Neutrophil (primary cell): ENCODE data around the gene RASSF8.

Source experiments
- H3K27ac ChIP-seq: fragments of 200-600 bp; sonication (generic); 2 replicates; pipeline ENCODE4 v1.5.1; 2016; ENCODE audit warnings: mild to moderate bottlenecking, moderate library complexity
- H3K27me3 ChIP-seq: fragments of 200-600 bp; sonication (generic); 2 replicates; pipeline ENCODE4 v1.6.0; 2016; ENCODE audit warnings: mild to moderate bottlenecking
- H3K36me3 ChIP-seq: fragments of 200-600 bp; sonication (generic); 2 replicates; pipeline ENCODE4 v1.5.1; 2017
- H3K4me1 ChIP-seq, 2 experiments: fragments of 200-600 bp in 1 of 2; sonication (generic) in 1 of 2; 1 replicate in 1 of 2; 2 replicates in 1 of 2; pipeline versions ENCODE4 v1.5.1 to v1.6.1; 2013 to 2016; ENCODE audit warnings: low read depth in 1 of 2, low read length in 1 of 2, mild to moderate bottlenecking in 1 of 2, moderate library complexity in 1 of 2; ENCODE audit not compliant: control insufficient read depth in 1 of 2, insufficient read depth in 1 of 2
- H3K4me3 ChIP-seq, 2 experiments: fragments of 200-600 bp in 1 of 2; sonication (generic) in 1 of 2; 1 replicate in 1 of 2; 2 replicates in 1 of 2; pipeline ENCODE4 v1.5.1; 2013 to 2016; ENCODE audit warnings: low read depth in 1 of 2, low read length in 1 of 2, mild to moderate bottlenecking in 1 of 2, moderate library complexity in 1 of 2
- H3K9me3 ChIP-seq: fragments of 200-600 bp; sonication (generic); 2 replicates; pipeline ENCODE4 v1.5.1; 2016
- CTCF ChIP-seq: fragments of 200-600 bp; sonication (generic); IDR thresholded peaks from 2 replicates; pipeline ENCODE4 v1.5.1; 2016; ENCODE audit warnings: antibody characterized with exemption

RASSF8 gene

GRCh38 chr12:26000898-26001297 lies 42.4 kb downstream of the RASSF8 start:
- Histone ChIP-seq H3K27ac (no peak overlapping the region), H3K4me1 (no peaks in the 10 kb centered on the region), H3K4me3 (no peak overlapping the region), H3K27me3 (no peaks in the 10 kb centered on the region), H3K9me3 (no peaks in the 10 kb centered on the region), H3K36me3 (no peaks in the 10 kb centered on the region)
- TF ChIP-seq CTCF: no peak

DNA sequence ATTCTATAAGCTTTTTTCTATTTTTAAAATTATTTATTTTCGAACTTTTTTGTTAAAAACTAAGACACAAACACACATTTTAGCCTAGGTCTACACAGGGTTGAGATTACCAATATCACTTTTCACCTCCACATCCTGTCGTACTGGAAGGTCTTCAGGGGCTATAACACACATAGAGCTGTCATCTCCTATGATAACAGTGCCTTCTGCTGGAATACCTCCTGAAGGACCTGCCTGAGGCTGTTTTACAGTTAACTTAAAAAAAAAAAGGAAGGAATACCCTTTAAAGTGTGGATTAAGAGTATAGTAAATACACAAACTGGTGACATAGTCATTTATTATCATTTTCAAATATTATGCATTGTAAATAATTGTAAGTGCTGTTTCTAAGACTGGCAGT lies 43.0 kb downstream of the RASSF8 start:
- Histone ChIP-seq H3K9me3 (no peaks in the 10 kb centered on the region), H3K4me1 (no peaks in the 10 kb centered on the region), H3K4me3 (no peak overlapping the region), H3K36me3 (no peaks in the 10 kb centered on the region), H3K27me3 (no peaks in the 10 kb centered on the region), H3K27ac (no peak overlapping the region)
- no peak for TF ChIP-seq CTCF

DNA sequence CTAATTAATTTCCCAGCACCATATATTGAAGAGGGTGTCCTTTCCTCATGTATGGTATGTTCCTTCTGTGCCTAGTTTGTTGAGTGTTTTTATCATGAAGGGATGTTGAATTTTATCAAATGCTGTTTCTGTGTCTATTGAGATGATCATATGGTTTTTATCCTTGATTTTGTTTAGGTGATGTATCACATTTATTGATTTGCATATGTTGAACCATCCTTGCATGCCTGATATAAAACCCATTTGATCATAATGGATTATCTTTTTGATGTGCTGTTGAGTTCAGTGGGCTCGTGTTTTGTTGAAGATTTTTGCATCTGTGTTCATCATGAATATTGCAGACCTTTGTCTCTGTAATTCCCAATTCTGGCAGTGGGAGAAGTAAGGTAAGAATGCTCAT lies 44.6 kb downstream of the RASSF8 start:
- Histone ChIP-seq H3K36me3 (no peaks in the 10 kb centered on the region), H3K4me3 (no peak overlapping the region), H3K9me3 (no peaks in the 10 kb centered on the region), H3K27ac (no peak overlapping the region), H3K27me3 (no peaks in the 10 kb centered on the region), H3K4me1 (no peaks in the 10 kb centered on the region)
- TF ChIP-seq CTCF: no peak

- Histone ChIP-seq H3K36me3 (no peaks in the 10 kb centered on the region), H3K4me1 (no peaks in the 10 kb centered on the region), H3K4me3 (no peak overlapping the region), H3K27ac (no peak overlapping the region), H3K27me3 (no peaks in the 10 kb centered on the region), H3K9me3 (no peaks in the 10 kb centered on the region)
- TF ChIP-seq CTCF: no peak
Observed at GRCh38 chr12:26007566-26007965, 49.1 kb downstream of the RASSF8 start.

- Histone ChIP-seq H3K27me3 (no peaks in the 10 kb centered on the region), H3K36me3 (no peaks in the 10 kb centered on the region), H3K27ac (no peak overlapping the region), H3K4me3 (no peak overlapping the region), H3K4me1 (no peaks in the 10 kb centered on the region), H3K9me3 (no peaks in the 10 kb centered on the region)
- no peak for TF ChIP-seq CTCF
Observed at GRCh38 chr12:26009593-26009992, 51.1 kb downstream of the RASSF8 start.

- no peak for TF ChIP-seq CTCF
- H3K9me3 ChIP-seq: no peaks in the 10 kb centered on the region
- no peak overlapping the region for H3K4me3 ChIP-seq
- H3K27me3 ChIP-seq: no peaks in the 10 kb centered on the region
- H3K27ac ChIP-seq: no peak overlapping the region
- no peaks in the 10 kb centered on the region for H3K36me3 ChIP-seq
- no peaks in the 10 kb centered on the region for H3K4me1 ChIP-seq
Observed at GRCh38 chr12:26010293-26010821, 51.9 kb downstream of the RASSF8 start.
